A673 (cell line): ENCODE results near the gene SMIM35. TPM values are rescaled to one million over a fixed set of nuclear protein-coding genes. Genes with fewer than 3 reads are reported as not detected.

ENCODE experiments used
- Bru-seq: library from RNA; stranded (reverse); fragments of 400-500 nt; gene quantifications from one replicate; lab custom pipeline; 2021; lab: Mats Ljungman, UMichigan
- BruChase-seq, 2 experiments: library from RNA; stranded (reverse); fragments of 400-500 nt; gene quantifications; one replicate each; lab custom pipeline; 2021; lab: Mats Ljungman, UMichigan
- BruUV-seq: library from RNA; stranded (reverse); fragments of 400-500 nt; replicated peaks from 2 replicates; lab custom pipeline; 2021; lab: Mats Ljungman, UMichigan
- CTCF ChIA-PET: fragments of 300-600 bp; sonication (Branson Sonifier 250); formaldehyde crosslinking; loops from one replicate; lab custom pipeline; 2022; ENCODE audit warnings: antibody characterized with exemption; lab: Charles Lee
- POLR2A ChIA-PET: fragments of 300-600 bp; sonication (Branson Sonifier 250); formaldehyde crosslinking; loops from one replicate; lab custom pipeline; 2022; ENCODE audit warnings: antibody characterized with exemption; ENCODE audit not compliant: low non-redundant PET; lab: Charles Lee
- DNase-seq: peaks from one replicate; pipeline ENCODE4 v3.0.0-alpha.2; 2015; ENCODE audit warnings: low spot score
- H3K27ac ChIP-seq: fragments of 200-600 bp; sonication (generic); 2 replicates; pipeline ENCODE4 v1.5.1; 2016; ENCODE audit warnings: mixed run types, low read depth, mild to moderate bottlenecking, mixed read lengths, antibody characterized with exemption, low read length; ENCODE audit not compliant: poor library complexity, severe bottlenecking
- H3K27me3 ChIP-seq: fragments of 200-600 bp; sonication (generic); replicated peaks from 2 replicates; pipeline ENCODE4 v1.6.1; 2017; ENCODE audit warnings: mixed run types, low read depth, mild to moderate bottlenecking, mixed read lengths, antibody characterized with exemption, low read length; ENCODE audit not compliant: insufficient read depth, poor library complexity
- H3K36me3 ChIP-seq: fragments of 200-600 bp; sonication (generic); 2 replicates; pipeline ENCODE4 v1.6.1; 2016; ENCODE audit warnings: mixed run types, mild to moderate bottlenecking, mixed read lengths, antibody characterized with exemption, low read length; ENCODE audit not compliant: insufficient read depth, poor library complexity, severe bottlenecking
- H3K4me1 ChIP-seq: fragments of 200-600 bp; sonication (generic); 2 replicates; pipeline ENCODE4 v1.6.1; 2017; ENCODE audit warnings: mixed run types, mild to moderate bottlenecking, mixed read lengths, antibody characterized with exemption, low read length; ENCODE audit not compliant: insufficient read depth, poor library complexity, severe bottlenecking
- H3K4me3 ChIP-seq: fragments of 200-600 bp; sonication (generic); 2 replicates; pipeline ENCODE4 v1.5.1; 2016; ENCODE audit warnings: low read depth, mixed run types, mild to moderate bottlenecking, mixed read lengths, low read length; ENCODE audit not compliant: poor library complexity, severe bottlenecking
- H3K9me3 ChIP-seq: fragments of 200-600 bp; sonication (generic); 2 replicates; pipeline ENCODE4 v1.6.1; 2016; ENCODE audit warnings: mixed run types, low read depth, mild to moderate bottlenecking, mixed read lengths, antibody characterized with exemption, low read length; ENCODE audit not compliant: poor library complexity, severe bottlenecking
- EZH2 ChIP-seq: fragments of 200-600 bp; sonication (generic); IDR thresholded peaks from 2 replicates; pipeline ENCODE4 v1.6.1; 2017; ENCODE audit warnings: borderline replicate concordance, low read depth, mild to moderate bottlenecking, mixed read lengths, antibody characterized with exemption, low read length; ENCODE audit not compliant: poor library complexity, severe bottlenecking
- intact Hi-C: fragments of 100-400 bp; cut with micrococcal nuclease; formaldehyde crosslinking; loops from one replicate; pipeline ENCODE4 v1.10.0; 2022; ENCODE audit not compliant: unreplicated experiment
- long read RNA-seq: library from polyadenylated mRNA; stranded (forward); transcript quantifications from one replicate; pipeline ENCODE4 v2.0.0, GENCODE V29; 2022
- total RNA-seq: library from RNA; stranded (reverse); gene quantifications from 2 replicates; pipeline ENCODE4 v1.2.3, GENCODE V29; 2021
- TF ChIP-seq, protein P1 (sequence below): fragments of 300-800, 200-600 bp; sonication (generic); conservative IDR thresholded peaks from 2 replicates; pipeline ENCODE4 v1.5.1; 2017; ENCODE audit warnings: low read depth, mild to moderate bottlenecking, antibody characterized with exemption, low read length, moderate library complexity, mixed read lengths

The SMIM35 gene
- total RNA-seq (not detected in 2 replicates), Bru-seq, nascent RNA (percentile 0 among the genes with signal in this experiment), BruChase-seq, experiment 1, labeled RNA remaining after a 2-hour chase (not detected), BruChase-seq, experiment 2, labeled RNA remaining after a 6-hour chase (not detected)
- long read RNA-seq = 0 reads

GRCh38 chr11:118086913-118087768 is at the start of gene SMIM35:
Gene SMIM35 (minus strand): TSS chr11:118086963. CDS start chr11:118086757, 206 bp downstream.
- DNase-seq = no peak
- Histone ChIP-seq H3K4me3 (no peak within 1 kb of the TSS), H3K36me3 (no peaks in the 10 kb centered on the region), H3K9me3 (peaks cover 6% of the 10 kb centered on the region), H3K4me1 (no peaks in the 10 kb centered on the region), H3K27me3 (peaks cover 12% of the 10 kb centered on the region), H3K27ac (no peak within 1 kb of the TSS)
- POLR2A ChIA-PET = no interaction called here
- BruUV-seq = no TSS peak
- CTCF ChIA-PET = no interaction called here
- intact Hi-C loops = no loop called here
- TF ChIP-seq EZH2 = no peak
- TF ChIP-seq, protein P1, sequence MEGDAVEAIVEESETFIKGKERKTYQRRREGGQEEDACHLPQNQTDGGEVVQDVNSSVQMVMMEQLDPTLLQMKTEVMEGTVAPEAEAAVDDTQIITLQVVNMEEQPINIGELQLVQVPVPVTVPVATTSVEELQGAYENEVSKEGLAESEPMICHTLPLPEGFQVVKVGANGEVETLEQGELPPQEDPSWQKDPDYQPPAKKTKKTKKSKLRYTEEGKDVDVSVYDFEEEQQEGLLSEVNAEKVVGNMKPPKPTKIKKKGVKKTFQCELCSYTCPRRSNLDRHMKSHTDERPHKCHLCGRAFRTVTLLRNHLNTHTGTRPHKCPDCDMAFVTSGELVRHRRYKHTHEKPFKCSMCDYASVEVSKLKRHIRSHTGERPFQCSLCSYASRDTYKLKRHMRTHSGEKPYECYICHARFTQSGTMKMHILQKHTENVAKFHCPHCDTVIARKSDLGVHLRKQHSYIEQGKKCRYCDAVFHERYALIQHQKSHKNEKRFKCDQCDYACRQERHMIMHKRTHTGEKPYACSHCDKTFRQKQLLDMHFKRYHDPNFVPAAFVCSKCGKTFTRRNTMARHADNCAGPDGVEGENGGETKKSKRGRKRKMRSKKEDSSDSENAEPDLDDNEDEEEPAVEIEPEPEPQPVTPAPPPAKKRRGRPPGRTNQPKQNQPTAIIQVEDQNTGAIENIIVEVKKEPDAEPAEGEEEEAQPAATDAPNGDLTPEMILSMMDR = no peak

- H3K27me3 ChIP-seq = no peaks in the 10 kb centered on the region
- ChIA-PET POLR2A (interaction anchor here (0.6 kb wide), 1 partner anchor 310 kb away, joined by 3 read pairs; no protein-coding TSS in a partner anchor), CTCF (interaction anchor here (0.7 kb wide), 1 partner anchor 33 kb away, joined by 3 read pairs; no protein-coding TSS in a partner anchor)
- H3K4me3 ChIP-seq = no peak overlapping the region
- no peak for DNase-seq
- H3K9me3 ChIP-seq = no peaks in the 10 kb centered on the region
- no peaks in the 10 kb centered on the region for H3K36me3 ChIP-seq
- TF ChIP-seq EZH2 = no peak
- TF ChIP-seq, protein P1 = no peak
- no TSS peak for BruUV-seq
- intact Hi-C loops = no loop called here
- H3K27ac ChIP-seq = no peak overlapping the region
- H3K4me1 ChIP-seq = no peaks in the 10 kb centered on the region
Measured at GRCh38 chr11:118136341-118136740, 49.6 kb upstream of the SMIM35 start.

DNA sequence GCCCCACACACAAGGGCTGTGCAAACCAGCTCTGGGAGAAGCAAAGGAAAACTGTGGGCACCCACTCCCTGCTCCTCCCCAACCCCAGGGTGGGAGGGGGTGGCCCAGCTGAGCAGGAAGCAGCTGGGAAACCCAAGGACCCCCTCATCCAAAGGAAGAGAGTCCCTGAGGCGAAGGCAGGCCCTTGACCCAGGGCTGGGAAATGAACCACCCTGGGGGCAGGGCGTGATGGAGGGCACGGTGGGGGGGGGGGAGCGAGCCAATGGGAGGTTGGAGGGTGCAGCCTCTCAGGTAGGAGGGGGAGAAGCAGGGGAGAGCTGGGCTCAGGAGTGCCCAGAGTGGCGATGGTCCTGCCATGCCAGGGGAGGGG is 49.0 kb upstream of the SMIM35 start:
- no peaks in the 10 kb centered on the region for H3K36me3 ChIP-seq
- no peaks in the 10 kb centered on the region for H3K9me3 ChIP-seq
- ChIA-PET POLR2A (interaction anchor here (0.6 kb wide), 1 partner anchor 310 kb away, joined by 3 read pairs; no protein-coding TSS in a partner anchor), CTCF (interaction anchor here (0.7 kb wide), 1 partner anchor 33 kb away, joined by 3 read pairs; no protein-coding TSS in a partner anchor)
- intact Hi-C loops = no loop called here
- no peak for DNase-seq
- no peak overlapping the region for H3K4me3 ChIP-seq
- H3K27ac ChIP-seq = no peak overlapping the region
- TF ChIP-seq EZH2 = no peak
- no peaks in the 10 kb centered on the region for H3K4me1 ChIP-seq
- no TSS peak for BruUV-seq
- no peaks in the 10 kb centered on the region for H3K27me3 ChIP-seq
